IPS DF 4.7 (cell line): ENCODE data around the gene EPB41L3.
"Not testable (repeated sequence)": the region's sequence is repeated elsewhere in the genome, so short reads cannot be mapped to it uniquely, and the experiment has no call there.

ENCODE experiments used
- DNase-seq: peaks from one replicate; pipeline ENCODE4 v3.0.0-alpha.2; 2013; ENCODE audit warnings: low spot score; ENCODE audit errors: extremely low read depth

The EPB41L3 gene

DNA sequence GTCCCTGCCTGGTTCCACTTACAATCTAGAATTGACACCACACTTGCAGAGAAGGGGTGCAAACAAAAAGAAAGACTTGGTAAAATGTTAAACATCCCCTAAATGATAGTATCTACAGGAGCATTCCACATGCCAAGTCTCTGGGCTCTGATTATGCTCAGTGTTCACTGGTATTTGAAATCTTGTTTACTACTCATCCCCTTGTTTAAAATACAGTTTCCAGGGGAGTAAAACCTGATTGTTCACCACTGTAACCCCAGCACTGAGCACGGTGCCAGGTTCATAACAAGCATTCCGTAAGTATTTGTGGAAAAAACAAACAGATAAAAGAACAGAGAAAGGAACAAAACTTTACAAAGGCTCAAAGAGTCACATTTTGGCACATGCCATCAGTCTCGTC is 11.7 kb downstream of the EPB41L3 start:
- no peak for DNase-seq

DNA sequence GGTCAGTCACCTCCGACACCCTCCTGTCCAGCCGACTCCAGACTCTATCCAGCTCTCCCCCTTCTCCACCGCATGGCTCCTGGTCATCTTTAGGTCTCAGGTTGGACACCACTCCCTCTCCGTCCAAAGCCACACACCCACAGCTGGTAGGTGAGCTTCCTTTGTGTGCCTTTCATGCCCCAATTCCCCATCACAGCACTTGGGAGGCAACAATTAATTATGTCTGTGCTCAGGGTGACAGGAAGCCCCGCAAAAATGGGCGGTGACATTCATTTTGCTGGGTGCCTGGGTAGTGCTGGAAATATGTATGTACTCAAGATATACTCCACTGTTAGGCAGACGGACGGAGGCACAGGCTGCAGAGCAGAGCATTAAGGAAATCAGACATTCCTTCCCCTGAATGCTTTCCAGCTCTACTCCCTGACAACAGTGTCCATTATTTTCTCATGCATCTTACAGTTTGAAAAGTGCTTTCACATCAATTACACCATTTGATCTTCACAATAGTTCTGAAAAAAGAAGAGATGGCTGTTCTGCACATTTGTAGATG is 13.1 kb downstream of the EPB41L3 start:
- DNase-seq, result no peak

DNA sequence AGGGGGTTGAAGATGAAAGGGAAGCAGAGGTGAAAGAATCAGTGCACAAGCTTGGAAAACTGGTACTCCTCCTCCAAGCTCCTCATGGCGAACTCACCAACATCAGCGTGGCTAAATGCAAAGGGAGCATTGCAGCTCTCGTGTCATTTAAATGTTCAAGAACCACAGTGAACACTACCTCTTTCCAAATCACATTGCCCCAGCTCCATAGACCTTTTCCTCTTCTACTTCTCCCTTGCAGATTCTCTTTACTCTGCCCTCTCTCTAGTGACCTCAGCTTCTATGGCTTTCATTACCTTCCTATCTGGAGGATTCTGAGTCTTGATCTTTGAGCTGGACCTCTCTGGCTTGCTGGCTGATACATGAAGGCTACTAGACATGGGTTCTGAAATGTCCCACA is 14.3 kb downstream of the EPB41L3 start:
- DNase-seq, result no peak

DNA sequence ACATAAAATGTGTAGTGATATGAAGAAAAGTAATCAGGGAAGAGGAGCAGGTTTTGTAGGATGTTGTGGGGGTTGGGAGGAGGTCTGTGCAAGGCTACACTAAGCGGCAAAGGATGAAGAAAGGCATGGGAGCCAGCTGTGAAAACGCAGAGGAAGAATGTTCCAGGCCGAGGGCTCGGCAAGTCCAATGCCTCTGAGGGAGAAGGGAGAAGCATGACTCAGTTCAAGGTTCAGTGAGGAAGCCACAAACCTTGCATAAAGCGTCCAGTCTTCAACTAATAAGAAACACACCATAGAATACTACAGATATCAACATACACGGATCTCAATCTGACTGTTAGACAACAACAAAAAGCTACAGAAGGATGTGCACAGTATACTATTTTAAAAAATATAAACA is 16.2 kb downstream of the EPB41L3 start:
- DNase-seq, result no peak

- no peak for DNase-seq
These were observed 19.1 kb downstream of the EPB41L3 start for GRCh38 chr18:5524660-5525059.

GRCh38 chr18:5521000-5521399 is 22.8 kb downstream of the EPB41L3 start:
- DNase-seq, result no peak

- no peak for DNase-seq
These were observed 23.3 kb downstream of the EPB41L3 start for GRCh38 chr18:5520464-5520863.

- no peak for DNase-seq
These were observed 24.1 kb downstream of the EPB41L3 start for GRCh38 chr18:5519448-5520298.

- DNase-seq, result no peak
These were observed 24.9 kb downstream of the EPB41L3 start for GRCh38 chr18:5518899-5519371.

DNA sequence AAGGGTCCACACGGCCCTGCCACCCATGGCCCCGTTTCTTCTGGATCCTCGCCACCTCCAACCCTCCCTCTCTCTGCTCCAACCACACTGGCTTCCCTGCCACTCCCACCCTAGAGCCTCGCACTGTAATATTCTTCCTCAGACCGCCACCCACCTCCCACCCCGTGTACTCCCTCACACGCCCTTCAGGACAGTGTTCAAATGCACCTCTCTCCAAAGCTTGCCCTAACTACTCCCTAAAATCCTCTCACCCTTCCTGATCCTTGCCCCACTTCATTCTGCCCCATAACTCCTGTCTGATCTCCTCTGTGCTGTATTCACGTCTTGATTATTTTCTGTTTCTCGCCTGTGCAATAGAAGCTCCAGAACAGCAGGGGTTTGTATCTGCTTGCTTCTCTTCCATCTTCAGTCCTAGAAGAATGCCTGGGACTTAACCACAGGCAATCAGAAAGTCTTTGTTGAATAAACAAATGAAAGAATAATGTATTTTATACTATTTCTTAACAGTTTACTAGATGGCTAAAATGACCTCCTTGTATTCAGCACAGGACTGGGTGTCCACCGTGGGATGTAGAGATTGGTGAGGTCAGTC is 25.5 kb downstream of the EPB41L3 start:
- no peak for DNase-seq

GRCh38 chr18:5516841-5517240 is 27.0 kb downstream of the EPB41L3 start:
- DNase-seq, result no peak

DNA sequence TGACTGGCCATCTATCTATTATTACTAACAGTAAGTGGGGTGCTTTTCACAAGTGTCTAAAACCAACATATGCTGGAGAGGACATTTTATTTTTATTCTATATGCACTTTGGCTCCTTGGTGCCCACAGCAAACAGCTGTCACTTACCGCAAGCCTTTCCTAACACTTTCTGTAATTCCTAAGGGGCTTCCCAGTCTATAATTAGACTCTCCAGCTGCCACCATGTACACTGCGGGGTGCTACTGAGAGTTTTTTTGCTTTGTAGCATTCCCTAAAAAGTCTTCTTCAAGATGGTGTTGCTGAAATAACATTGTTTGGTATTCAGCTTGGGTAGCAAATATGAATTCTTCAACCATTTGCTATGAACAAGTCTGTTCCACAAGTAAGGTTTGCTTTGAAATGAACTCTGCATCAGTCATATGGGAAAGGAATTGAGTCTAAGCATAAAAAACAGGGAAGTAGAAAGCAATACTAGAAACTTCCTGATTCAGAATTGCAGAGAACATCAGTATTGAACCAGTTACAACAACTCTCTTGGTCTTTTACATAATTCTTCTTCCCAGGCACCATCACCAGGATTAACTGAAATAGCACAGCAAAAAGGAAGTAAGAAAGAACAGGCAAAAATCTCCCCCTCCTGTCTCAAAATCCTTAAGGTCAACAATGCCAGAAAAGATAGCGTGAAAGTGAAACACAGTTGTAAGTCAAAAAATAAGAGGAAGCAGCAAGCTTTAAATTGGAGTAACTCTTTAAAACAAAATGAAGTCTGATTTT is 28.6 kb downstream of the EPB41L3 start:
- no peak for DNase-seq

DNA sequence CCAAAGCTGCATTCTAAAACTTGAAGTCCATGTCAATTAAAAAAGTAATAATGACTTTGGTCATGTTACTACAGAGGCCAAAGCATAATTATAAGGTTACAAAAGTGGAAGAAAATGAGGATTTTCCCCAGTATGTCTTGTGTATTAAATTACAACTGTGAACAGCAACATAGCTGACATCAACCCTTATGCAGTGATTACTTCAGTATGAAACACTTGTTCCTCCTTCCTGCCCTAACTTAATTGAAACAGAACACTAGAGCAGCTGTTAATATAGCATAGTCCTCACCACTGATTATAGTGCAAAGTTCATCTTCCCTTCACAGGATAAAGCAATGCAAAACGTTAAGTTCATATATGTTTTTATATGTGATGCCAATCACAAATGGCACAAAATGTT is 29.9 kb downstream of the EPB41L3 start:
- no peak for DNase-seq

GRCh38 chr18:5512176-5512575 is 31.6 kb downstream of the EPB41L3 start:
- no peak for DNase-seq

DNA sequence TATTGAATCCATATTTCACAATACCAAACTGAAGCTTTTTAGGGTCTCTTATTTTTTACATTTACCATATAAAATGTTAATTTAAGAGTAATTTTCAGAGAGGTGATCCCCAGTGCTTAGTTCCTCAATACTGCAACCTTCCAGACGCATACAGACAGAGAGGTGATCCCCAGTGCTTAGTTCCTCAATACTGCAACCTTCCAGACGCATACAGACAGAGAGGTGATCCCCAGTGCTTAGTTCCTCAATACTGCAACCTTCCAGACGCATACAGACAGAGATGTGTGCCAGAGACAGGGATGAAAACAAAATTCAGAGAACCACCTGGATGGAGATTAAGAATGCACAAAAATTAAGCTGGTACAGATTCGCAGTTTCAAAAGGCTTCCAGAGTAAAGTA is 32.3 kb downstream of the EPB41L3 start:
- not testable (repeated sequence) for DNase-seq

DNA sequence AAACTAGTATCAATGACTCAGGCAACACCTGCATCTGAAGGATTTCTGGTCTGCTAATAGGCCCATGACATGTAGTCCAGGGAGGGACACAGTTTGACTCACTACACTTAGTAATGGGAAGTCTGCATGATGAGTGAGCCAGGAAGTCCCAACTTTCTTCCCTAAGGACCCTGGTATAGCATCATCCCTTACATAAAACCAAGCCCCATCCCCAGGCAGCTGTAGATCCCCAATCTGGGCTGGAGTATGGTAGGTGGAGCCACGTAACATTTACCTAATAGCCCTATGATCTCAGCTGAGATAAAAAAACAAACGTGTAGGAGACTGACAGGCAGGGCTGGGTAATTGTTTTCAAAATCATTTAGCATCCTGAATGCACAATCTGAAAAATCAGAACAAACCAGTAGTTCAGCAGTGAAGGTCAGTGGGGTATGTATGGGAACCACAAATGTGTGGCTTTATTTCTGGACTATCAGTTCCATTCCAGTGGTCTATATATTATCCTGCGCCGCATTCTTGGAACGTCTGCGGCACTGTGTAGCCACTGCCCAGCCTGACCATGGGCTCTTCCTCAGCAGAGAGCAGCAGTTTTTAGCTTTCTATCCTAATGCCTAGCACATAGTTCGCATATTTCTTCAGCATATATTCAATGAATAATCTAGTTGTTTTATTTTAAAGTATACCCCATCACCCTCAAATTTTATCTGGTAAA is 33.5 kb downstream of the EPB41L3 start:
- no peak for DNase-seq

- DNase-seq, result no peak
These were observed 35.0 kb downstream of the EPB41L3 start for GRCh38 chr18:5508821-5509220.

DNA sequence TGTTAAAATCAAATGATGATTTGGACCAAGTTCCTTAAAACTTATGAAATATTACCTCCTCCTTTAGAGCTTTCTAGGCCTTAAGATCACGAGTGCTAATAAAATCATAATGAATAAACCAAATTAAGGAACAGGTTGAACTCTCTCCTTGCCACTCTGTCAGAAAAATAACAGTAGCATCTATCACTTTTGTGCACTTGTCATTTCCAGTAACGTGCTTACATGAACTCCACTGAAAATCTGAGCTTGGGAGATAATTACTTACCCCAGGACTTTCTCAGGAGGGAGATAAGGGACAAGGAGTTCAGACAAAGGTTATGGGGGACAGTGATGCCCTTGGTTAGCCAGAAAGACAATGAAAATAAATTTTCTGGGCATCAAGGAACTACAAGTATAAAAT is 36.0 kb downstream of the EPB41L3 start:
- DNase-seq, result no peak

DNA sequence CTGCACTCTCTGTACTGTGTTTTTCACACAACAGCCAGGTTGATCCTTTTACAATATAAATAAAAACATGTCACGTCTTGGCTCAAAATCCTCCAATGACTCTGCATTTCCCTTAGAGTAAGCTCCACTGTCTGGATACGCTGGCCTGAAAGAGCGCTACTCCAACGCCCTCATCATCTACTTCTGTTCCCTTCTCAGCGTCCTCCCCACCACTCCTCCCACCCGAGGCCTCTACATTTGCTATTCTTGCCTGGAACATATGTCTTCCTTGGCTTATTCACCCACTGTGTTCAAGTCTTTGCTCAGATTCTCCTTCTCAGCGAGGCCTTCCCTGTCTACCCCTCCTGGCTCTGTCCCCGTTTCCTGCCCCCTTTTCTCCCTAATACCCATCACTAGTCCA is 37.6 kb downstream of the EPB41L3 start:
- no peak for DNase-seq

DNA sequence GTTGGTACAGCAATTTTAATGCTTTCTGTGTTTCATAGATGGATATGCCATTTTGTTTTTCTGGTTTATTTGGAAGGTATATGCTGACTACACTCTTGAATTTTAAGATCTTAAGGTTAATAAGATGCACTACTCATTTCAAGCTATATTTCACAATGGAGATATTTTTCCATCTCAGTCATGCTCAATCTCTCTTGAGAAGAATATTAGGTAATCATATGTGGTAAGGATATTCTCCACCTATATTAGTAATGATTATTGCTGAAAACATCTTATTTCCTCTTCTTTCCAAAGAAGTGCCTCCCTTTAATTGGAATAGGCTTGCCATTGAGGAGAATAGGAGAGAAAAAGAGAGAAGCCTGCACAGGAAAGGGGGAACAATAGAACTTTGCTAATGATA is 40.1 kb downstream of the EPB41L3 start:
- no peak for DNase-seq
